Endothelial cell (in vitro differentiated cells): ENCODE data around the gene IL19. TPM values are rescaled to one million over a fixed set of nuclear protein-coding genes. Genes with fewer than 3 reads are reported as not detected.
A peak's percentile ranks its signal among the peaks of the same experiment; 100 is the strongest.

ENCODE experiments used
- DNase-seq: peaks from one replicate; pipeline ENCODE4 v3.0.0; 2021; ENCODE audit warnings: low spot score
- H3K27ac Mint-ChIP-seq: one replicate; pipeline ENCODE4 v1.8.0; 2021; ENCODE audit warnings: mixed read lengths, inconsistent platforms; ENCODE audit not compliant: unreplicated experiment
- H3K27me3 Mint-ChIP-seq: one replicate; pipeline ENCODE4 v1.8.0; 2021; ENCODE audit warnings: mild to moderate bottlenecking, moderate library complexity, mixed read lengths, inconsistent platforms; ENCODE audit not compliant: unreplicated experiment
- H3K36me3 Mint-ChIP-seq: one replicate; pipeline ENCODE4 v1.8.0; 2021; ENCODE audit warnings: mild to moderate bottlenecking, low read depth, mixed read lengths, inconsistent platforms; ENCODE audit not compliant: unreplicated experiment
- H3K4me1 Mint-ChIP-seq: one replicate; pipeline ENCODE4 v1.8.0; 2021; ENCODE audit warnings: mild to moderate bottlenecking, mixed read lengths, inconsistent platforms; ENCODE audit not compliant: unreplicated experiment
- H3K4me3 Mint-ChIP-seq: one replicate; pipeline ENCODE4 v1.8.0; 2021; ENCODE audit warnings: mild to moderate bottlenecking, mixed read lengths, inconsistent platforms; ENCODE audit not compliant: unreplicated experiment
- H3K9me3 Mint-ChIP-seq: one replicate; pipeline ENCODE4 v1.8.0; 2021; ENCODE audit warnings: mixed read lengths, inconsistent platforms; ENCODE audit not compliant: unreplicated experiment
- CTCF ChIP-seq: fragments of 200-600 bp; sonication (generic); IDR thresholded peaks from one replicate; pipeline ENCODE4 v1.5.0; 2021; ENCODE audit warnings: antibody characterized with exemption; ENCODE audit not compliant: unreplicated experiment
- total RNA-seq: library from RNA; stranded (reverse); fragmentation: NEBNext Ultra II Directional; extraction: Animal tissue kit (Norgen Biotek cat#: 25700); gene quantifications from one replicate; pipeline ENCODE4 v1.2.1, GENCODE V29; 2021; ENCODE audit not compliant: unreplicated experiment

Gene IL19
- total RNA-seq, 1 donor from 2014 or later, result not detected

GRCh38 chr1:206796981-206797402, 26.4 kb downstream of the IL19 start:
- Mint-ChIP-seq H3K4me1 (no peaks in the 10 kb centered on the region), H3K4me3 (no peak overlapping the region), H3K27me3 (peaks cover 14% of the 10 kb centered on the region)

GRCh38 chr1:206797534-206798383, 27.2 kb downstream of the IL19 start:
- H3K4me1 Mint-ChIP-seq, result peaks cover 4% of the 10 kb centered on the region
- H3K9me3 Mint-ChIP-seq, result no peaks in the 10 kb centered on the region
- no peak overlapping the region for H3K27ac Mint-ChIP-seq
- H3K27me3 Mint-ChIP-seq, result peaks cover 14% of the 10 kb centered on the region
- no peak for TF ChIP-seq CTCF
- H3K36me3 Mint-ChIP-seq, result no peaks in the 10 kb centered on the region
- H3K4me3 Mint-ChIP-seq, result no peak overlapping the region
- DNase-seq, result peak; percentile 45

More at GRCh38 chr1:206796981-206797402, 26.4 kb downstream of the IL19 start:
- H3K9me3 Mint-ChIP-seq, result no peaks in the 10 kb centered on the region
- H3K27ac Mint-ChIP-seq, result no peak overlapping the region
- no peak for TF ChIP-seq CTCF
- DNase-seq, result no peak
- no peaks in the 10 kb centered on the region for H3K36me3 Mint-ChIP-seq

GRCh38 chr1:206798384-206798996, 27.9 kb downstream of the IL19 start:
- H3K4me3 Mint-ChIP-seq, result no peak overlapping the region
- H3K27me3 Mint-ChIP-seq, result peaks cover 14% of the 10 kb centered on the region
- peaks cover 4% of the 10 kb centered on the region for H3K4me1 Mint-ChIP-seq
- no peak for DNase-seq
- H3K27ac Mint-ChIP-seq, result no peak overlapping the region
- H3K9me3 Mint-ChIP-seq, result no peaks in the 10 kb centered on the region
- no peak for TF ChIP-seq CTCF
- H3K36me3 Mint-ChIP-seq, result no peaks in the 10 kb centered on the region

- H3K36me3 Mint-ChIP-seq, result no peaks in the 10 kb centered on the region
- no peak for TF ChIP-seq CTCF
- no peak overlapping the region for H3K27ac Mint-ChIP-seq
These were observed 28.7 kb downstream of the IL19 start for GRCh38 chr1:206799311-206799710.

GRCh38 chr1:206800411-206800810, 29.8 kb downstream of the IL19 start:
- Mint-ChIP-seq H3K36me3 (no peaks in the 10 kb centered on the region), H3K9me3 (no peaks in the 10 kb centered on the region), H3K27ac (no peak overlapping the region), H3K27me3 (peaks cover 11% of the 10 kb centered on the region), H3K4me3 (no peak overlapping the region), H3K4me1 (peaks cover 13% of the 10 kb centered on the region)
- no peak for TF ChIP-seq CTCF
- no peak for DNase-seq

More at GRCh38 chr1:206799311-206799710, 28.7 kb downstream of the IL19 start:
- H3K9me3 Mint-ChIP-seq, result no peaks in the 10 kb centered on the region
- peaks cover 12% of the 10 kb centered on the region for H3K4me1 Mint-ChIP-seq
- peaks cover 12% of the 10 kb centered on the region for H3K27me3 Mint-ChIP-seq
- no peak for DNase-seq
- no peak overlapping the region for H3K4me3 Mint-ChIP-seq
